Panc1 (cell line): ENCODE data around the gene CNPPD1. TPM values are rescaled to one million over a fixed set of nuclear protein-coding genes. Genes with fewer than 3 reads are reported as not detected.
A peak's percentile ranks its signal among the peaks of the same experiment; 100 is the strongest.

Experiments
- ATAC-seq: fragments of 200-7000 bp; cut with Tn5 transposase; 2 replicates; pipeline ENCODE4 v1.9.1; 2020; ENCODE audit warnings: mild to moderate bottlenecking, moderate library complexity
- BruUV-seq: library from RNA; stranded (reverse); fragments of 400-500 nt; replicated peaks from 2 replicates; lab custom pipeline; 2021; lab: Mats Ljungman, UMichigan
- CTCF ChIA-PET: fragments of 300-600 bp; sonication (Branson Sonifier 250); formaldehyde crosslinking; loops from one replicate; lab custom pipeline; 2022; ENCODE audit warnings: antibody characterized with exemption; lab: Charles Lee
- POLR2A ChIA-PET: fragments of 300-600 bp; sonication (Branson Sonifier 250); formaldehyde crosslinking; loops from one replicate; lab custom pipeline; 2022; ENCODE audit warnings: antibody characterized with exemption; lab: Charles Lee
- DNase-seq: peaks from one replicate; pipeline ENCODE4 v3.0.0-alpha.2; 2010; ENCODE audit warnings: low read depth, low spot score
- H3K27ac ChIP-seq: 2 replicates; pipeline ENCODE4 v1.5.1; 2011; ENCODE audit warnings: mild to moderate bottlenecking, low read length, inconsistent platforms
- H3K27me3 ChIP-seq: fragments of 200-500 bp; sonication (Bioruptor generic); 2 replicates; pipeline ENCODE4 v1.6.0; 2014; ENCODE audit warnings: low read length, inconsistent platforms; ENCODE audit not compliant: control insufficient read depth, insufficient read depth
- H3K36me3 ChIP-seq: fragments of 200-500 bp; sonication (Bioruptor generic); 2 replicates; pipeline ENCODE4 v1.5.1; 2014; ENCODE audit warnings: inconsistent platforms, mild to moderate bottlenecking, low read length, moderate library complexity; ENCODE audit not compliant: control insufficient read depth, insufficient read depth
- H3K4me1 ChIP-seq: 2 replicates; pipeline ENCODE4 v1.5.1; 2011; ENCODE audit warnings: inconsistent platforms, mild to moderate bottlenecking, low read length, moderate library complexity; ENCODE audit not compliant: control insufficient read depth, insufficient read depth
- H3K4me3 ChIP-seq, 2 experiments: 2 replicates each; pipeline ENCODE4 v1.5.1; 2011 to 2012; ENCODE audit warnings: low read depth in 2 of 2, low read length in 2 of 2, mild to moderate bottlenecking in 2 of 2, inconsistent platforms in 1 of 2, moderate library complexity in 1 of 2
- H3K9me3 ChIP-seq: fragments of 200-500 bp; sonication (Bioruptor generic); 2 replicates; pipeline ENCODE4 v1.5.1; 2014; ENCODE audit warnings: low read depth, mild to moderate bottlenecking, inconsistent platforms, low read length, moderate library complexity; ENCODE audit not compliant: control insufficient read depth, insufficient read depth
- POLR2AphosphoS5 ChIP-seq: IDR thresholded peaks from 2 replicates; pipeline ENCODE4 v1.6.1; 2012; ENCODE audit warnings: mild to moderate bottlenecking, low read depth, low read length, moderate library complexity
- SIN3A ChIP-seq: IDR thresholded peaks from 2 replicates; pipeline ENCODE4 v1.6.1; 2012; ENCODE audit warnings: low read depth, mild to moderate bottlenecking, low read length, moderate library complexity, borderline replicate concordance; ENCODE audit not compliant: insufficient read depth
- TCF7L2 ChIP-seq: IDR thresholded peaks from 2 replicates; pipeline ENCODE4 v1.6.1; 2011; ENCODE audit warnings: mild to moderate bottlenecking, low read depth, low read length, inconsistent platforms
- in situ Hi-C: cut with HindIII; loops from 2 replicates; pipeline ENCODE4 v1.10.0; 2016; ENCODE audit warnings: low sequenced_read_pairs, low pct_unique_long_range_greater_than_20kb
- intact Hi-C: fragments of 100-400 bp; cut with micrococcal nuclease; formaldehyde crosslinking; loops from one replicate; pipeline ENCODE4 v1.10.0; 2022; ENCODE audit not compliant: unreplicated experiment
- total RNA-seq: library from RNA; stranded (reverse); gene quantifications from one replicate; pipeline ENCODE4 v1.2.1, GENCODE V29; 2021; ENCODE audit not compliant: unreplicated experiment
- TF ChIP-seq, protein P1 (sequence below): fragments of 450-650 bp; IDR thresholded peaks from 2 replicates; pipeline ENCODE4 v1.5.1; 2017; ENCODE audit warnings: mild to moderate bottlenecking
- TF ChIP-seq, protein P2 (sequence below), 2 experiments: IDR thresholded peaks; 2 replicates each; pipeline ENCODE4 v1.6.1; 2011 to 2012; ENCODE audit warnings: low read depth in 2 of 2, control low read depth in 1 of 2, low read length in 1 of 2, mild to moderate bottlenecking in 1 of 2, moderate library complexity in 1 of 2; ENCODE audit not compliant: insufficient read depth in 1 of 2

The CNPPD1 gene
- total RNA-seq, 1 experiment from 2014 or later, result 55.7 TPM

DNA sequence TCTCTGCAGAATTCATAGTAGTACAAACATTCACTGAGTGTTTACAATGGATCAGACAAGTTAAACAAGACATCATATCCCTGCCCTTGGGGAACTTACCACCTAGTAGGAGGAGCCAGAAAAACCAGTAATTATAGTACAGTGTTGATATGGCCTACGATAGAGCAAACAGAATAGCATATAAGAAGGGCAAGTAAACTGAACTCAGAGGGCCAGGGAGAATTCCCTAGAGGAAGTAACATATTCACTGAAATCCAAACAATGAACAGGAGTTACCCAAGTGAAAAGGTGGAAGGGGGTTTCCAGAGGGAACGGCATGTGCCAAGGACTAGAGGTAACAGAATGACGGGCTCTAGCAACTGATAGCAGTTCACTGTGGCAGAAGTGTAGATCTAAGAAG, 50.2 kb downstream of the CNPPD1 start:
- in situ Hi-C loops, result no loop called here
- no TSS peak for BruUV-seq
- ChIA-PET CTCF (no interaction called here), POLR2A (no interaction called here)
- Histone ChIP-seq H3K9me3 (no peaks in the 10 kb centered on the region), H3K36me3 (no peaks in the 10 kb centered on the region), H3K27me3 (no peaks in the 10 kb centered on the region), H3K4me3 (no peak overlapping the region), H3K27ac (no peak overlapping the region), H3K4me1 (peaks cover 5% of the 10 kb centered on the region)
- intact Hi-C loops, result no loop called here
- ATAC-seq, result peak; percentile 42; the same call in 1 of the 2 replicates
- TF ChIP-seq TCF7L2, result no peak
- no peak for TF ChIP-seq POLR2AphosphoS5
- TF ChIP-seq, protein P1, sequence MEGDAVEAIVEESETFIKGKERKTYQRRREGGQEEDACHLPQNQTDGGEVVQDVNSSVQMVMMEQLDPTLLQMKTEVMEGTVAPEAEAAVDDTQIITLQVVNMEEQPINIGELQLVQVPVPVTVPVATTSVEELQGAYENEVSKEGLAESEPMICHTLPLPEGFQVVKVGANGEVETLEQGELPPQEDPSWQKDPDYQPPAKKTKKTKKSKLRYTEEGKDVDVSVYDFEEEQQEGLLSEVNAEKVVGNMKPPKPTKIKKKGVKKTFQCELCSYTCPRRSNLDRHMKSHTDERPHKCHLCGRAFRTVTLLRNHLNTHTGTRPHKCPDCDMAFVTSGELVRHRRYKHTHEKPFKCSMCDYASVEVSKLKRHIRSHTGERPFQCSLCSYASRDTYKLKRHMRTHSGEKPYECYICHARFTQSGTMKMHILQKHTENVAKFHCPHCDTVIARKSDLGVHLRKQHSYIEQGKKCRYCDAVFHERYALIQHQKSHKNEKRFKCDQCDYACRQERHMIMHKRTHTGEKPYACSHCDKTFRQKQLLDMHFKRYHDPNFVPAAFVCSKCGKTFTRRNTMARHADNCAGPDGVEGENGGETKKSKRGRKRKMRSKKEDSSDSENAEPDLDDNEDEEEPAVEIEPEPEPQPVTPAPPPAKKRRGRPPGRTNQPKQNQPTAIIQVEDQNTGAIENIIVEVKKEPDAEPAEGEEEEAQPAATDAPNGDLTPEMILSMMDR, result no peak
- TF ChIP-seq SIN3A, result no peak
- TF ChIP-seq, protein P2, sequence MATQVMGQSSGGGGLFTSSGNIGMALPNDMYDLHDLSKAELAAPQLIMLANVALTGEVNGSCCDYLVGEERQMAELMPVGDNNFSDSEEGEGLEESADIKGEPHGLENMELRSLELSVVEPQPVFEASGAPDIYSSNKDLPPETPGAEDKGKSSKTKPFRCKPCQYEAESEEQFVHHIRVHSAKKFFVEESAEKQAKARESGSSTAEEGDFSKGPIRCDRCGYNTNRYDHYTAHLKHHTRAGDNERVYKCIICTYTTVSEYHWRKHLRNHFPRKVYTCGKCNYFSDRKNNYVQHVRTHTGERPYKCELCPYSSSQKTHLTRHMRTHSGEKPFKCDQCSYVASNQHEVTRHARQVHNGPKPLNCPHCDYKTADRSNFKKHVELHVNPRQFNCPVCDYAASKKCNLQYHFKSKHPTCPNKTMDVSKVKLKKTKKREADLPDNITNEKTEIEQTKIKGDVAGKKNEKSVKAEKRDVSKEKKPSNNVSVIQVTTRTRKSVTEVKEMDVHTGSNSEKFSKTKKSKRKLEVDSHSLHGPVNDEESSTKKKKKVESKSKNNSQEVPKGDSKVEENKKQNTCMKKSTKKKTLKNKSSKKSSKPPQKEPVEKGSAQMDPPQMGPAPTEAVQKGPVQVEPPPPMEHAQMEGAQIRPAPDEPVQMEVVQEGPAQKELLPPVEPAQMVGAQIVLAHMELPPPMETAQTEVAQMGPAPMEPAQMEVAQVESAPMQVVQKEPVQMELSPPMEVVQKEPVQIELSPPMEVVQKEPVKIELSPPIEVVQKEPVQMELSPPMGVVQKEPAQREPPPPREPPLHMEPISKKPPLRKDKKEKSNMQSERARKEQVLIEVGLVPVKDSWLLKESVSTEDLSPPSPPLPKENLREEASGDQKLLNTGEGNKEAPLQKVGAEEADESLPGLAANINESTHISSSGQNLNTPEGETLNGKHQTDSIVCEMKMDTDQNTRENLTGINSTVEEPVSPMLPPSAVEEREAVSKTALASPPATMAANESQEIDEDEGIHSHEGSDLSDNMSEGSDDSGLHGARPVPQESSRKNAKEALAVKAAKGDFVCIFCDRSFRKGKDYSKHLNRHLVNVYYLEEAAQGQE (IDR thresholded peaks at IDR 0.05; ENCODE audit: insufficient read depth in 1 of 2, low read depth in 2 of 2, low read length in 1 of 2), result no peak
- DNase-seq, result no peak

- in situ Hi-C loops (no loop called here), intact Hi-C loops (no loop called here)
- DNase-seq (no peak), ATAC-seq (no peak)
- ChIA-PET CTCF (no interaction called here), POLR2A (interaction anchor here (0.6 kb wide), 1 partner anchor 291 kb away, joined by 14 read pairs; no protein-coding TSS in a partner anchor)
- H3K27ac ChIP-seq, result no peak overlapping the region
- TF ChIP-seq POLR2AphosphoS5, result no peak
- TF ChIP-seq, protein P1, result no peak
- TF ChIP-seq TCF7L2, result no peak
- no peak for TF ChIP-seq SIN3A
- TF ChIP-seq, protein P2 (IDR thresholded peaks at IDR 0.05; ENCODE audit: insufficient read depth in 1 of 2, low read depth in 2 of 2, low read length in 1 of 2), result no peak
- H3K4me3 ChIP-seq, result no peak overlapping the region
- H3K9me3 ChIP-seq, result no peaks in the 10 kb centered on the region
- H3K36me3 ChIP-seq, result no peaks in the 10 kb centered on the region
- H3K27me3 ChIP-seq, result no peaks in the 10 kb centered on the region
- H3K4me1 ChIP-seq, result peaks cover 5% of the 10 kb centered on the region
- no TSS peak for BruUV-seq
These were observed 50.8 kb downstream of the CNPPD1 start for GRCh38 chr2:219125886-219126270.
